NB4 (cell line): ENCODE results near the gene SP100.

Source experiments
- POLR2A ChIP-seq: IDR thresholded peaks from 2 replicates; pipeline ENCODE4 v1.6.1; 2011; ENCODE audit warnings: mild to moderate bottlenecking; ENCODE audit not compliant: insufficient read length; ENCODE audit errors: extremely low read depth
- TF ChIP-seq, protein P1 (sequence below): IDR thresholded peaks from one replicate; pipeline ENCODE4 v1.5.1; 2012; ENCODE audit warnings: low read depth, low read length

DNA sequence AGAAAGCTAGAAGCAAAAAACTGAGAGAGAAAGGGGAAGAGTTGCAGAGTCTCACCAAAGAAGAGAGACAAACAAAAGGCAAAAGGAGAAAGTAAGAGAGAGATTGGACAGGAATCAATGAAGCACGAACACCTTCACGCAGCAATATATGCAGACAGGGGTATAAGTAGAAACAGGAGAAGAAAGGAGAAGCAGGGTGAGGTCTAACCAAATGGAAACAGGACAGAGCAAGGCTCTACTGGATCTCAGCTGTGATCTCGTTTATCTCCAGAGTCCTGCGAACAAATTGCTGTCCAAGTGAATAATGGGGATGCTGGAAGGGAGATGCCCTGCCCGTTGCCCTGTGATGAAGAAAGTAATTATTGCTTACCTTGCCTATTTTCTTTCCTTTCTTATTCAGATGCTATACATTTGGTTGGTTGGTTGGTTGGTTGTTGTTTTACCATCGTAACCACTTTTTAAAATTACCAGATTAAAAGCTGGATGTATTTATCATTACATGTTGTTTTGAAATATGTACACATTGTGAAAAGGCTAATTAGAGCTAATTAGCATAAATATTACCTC is 34.0 kb downstream of the SP100 start:
- no peak for TF ChIP-seq POLR2A
- TF ChIP-seq, protein P1, sequence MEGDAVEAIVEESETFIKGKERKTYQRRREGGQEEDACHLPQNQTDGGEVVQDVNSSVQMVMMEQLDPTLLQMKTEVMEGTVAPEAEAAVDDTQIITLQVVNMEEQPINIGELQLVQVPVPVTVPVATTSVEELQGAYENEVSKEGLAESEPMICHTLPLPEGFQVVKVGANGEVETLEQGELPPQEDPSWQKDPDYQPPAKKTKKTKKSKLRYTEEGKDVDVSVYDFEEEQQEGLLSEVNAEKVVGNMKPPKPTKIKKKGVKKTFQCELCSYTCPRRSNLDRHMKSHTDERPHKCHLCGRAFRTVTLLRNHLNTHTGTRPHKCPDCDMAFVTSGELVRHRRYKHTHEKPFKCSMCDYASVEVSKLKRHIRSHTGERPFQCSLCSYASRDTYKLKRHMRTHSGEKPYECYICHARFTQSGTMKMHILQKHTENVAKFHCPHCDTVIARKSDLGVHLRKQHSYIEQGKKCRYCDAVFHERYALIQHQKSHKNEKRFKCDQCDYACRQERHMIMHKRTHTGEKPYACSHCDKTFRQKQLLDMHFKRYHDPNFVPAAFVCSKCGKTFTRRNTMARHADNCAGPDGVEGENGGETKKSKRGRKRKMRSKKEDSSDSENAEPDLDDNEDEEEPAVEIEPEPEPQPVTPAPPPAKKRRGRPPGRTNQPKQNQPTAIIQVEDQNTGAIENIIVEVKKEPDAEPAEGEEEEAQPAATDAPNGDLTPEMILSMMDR = no peak
